HepG2 (cell line): ENCODE data around the gene PDHA1. TPM values are rescaled to one million over a fixed set of nuclear protein-coding genes. Genes with fewer than 3 reads are reported as not detected.
A peak's percentile ranks its signal among the peaks of the same experiment; 100 is the strongest.

ENCODE experiments used
- ATAC-seq: fragments of 200-7000 bp; cut with Tn5 transposase; 3 replicates; pipeline ENCODE4 v1.9.1; 2020; ENCODE audit warnings: mild to moderate bottlenecking, moderate library complexity
- BruUV-seq: library from RNA; stranded (reverse); fragments of 400-500 nt; replicated peaks from 2 replicates; lab custom pipeline; 2021; lab: Mats Ljungman, UMichigan
- CTCF ChIA-PET: fragments of 300-600 bp; formaldehyde crosslinking; extraction: SDS; loops from one replicate; lab custom pipeline; 2021; ENCODE audit warnings: low total read pairs, inconsistent platforms, low intra/inter-chr PET ratio; lab: Yijun Ruan, JAX
- POLR2A ChIA-PET: fragments of 350-600 bp; sonication (Branson Sonifier 250); formaldehyde crosslinking; loops from one replicate; lab custom pipeline; 2020; ENCODE audit warnings: antibody characterized with exemption, inconsistent platforms; lab: Yijun Ruan, JAX
- DNase-seq: peaks from one replicate; pipeline ENCODE4 v3.0.0-alpha.2; 2015; ENCODE audit warnings: low spot score
- FAIRE-seq: peaks from 3 replicates; lab custom pipeline; 2011; peaks lifted over from hg19 to GRCh38; lab: Jason Lieb, UNC
- H2AFZ ChIP-seq: one replicate; pipeline ENCODE4 v1.6.1; 2011; ENCODE audit warnings: low read length, inconsistent platforms
- H3K27ac ChIP-seq: fragments of 300-600 bp; 3 replicates; pipeline ENCODE4 v1.8.0; 2011; ENCODE audit warnings: mixed run types, mild to moderate bottlenecking, mixed read lengths, low read length, inconsistent platforms; ENCODE audit not compliant: insufficient read depth; ENCODE audit errors: extremely low read length
- H3K27me3 ChIP-seq, 2 experiments: fragments of 200-600 bp in 1 of 2; 2 replicates in 1 of 2; 3 replicates in 1 of 2; pipeline versions ENCODE4 v1.6.0 to v1.8.0; 2011; ENCODE audit warnings: low read length in 2 of 2, mild to moderate bottlenecking in 2 of 2, moderate library complexity in 2 of 2, inconsistent platforms in 1 of 2; ENCODE audit not compliant: insufficient read depth in 2 of 2, control insufficient read depth in 1 of 2
- H3K36me3 ChIP-seq, 2 experiments: fragments of 200-600 bp in 1 of 2; replicated peaks in 1 of 2; 2 replicates in 1 of 2; 3 replicates in 1 of 2; pipeline versions ENCODE4 v1.5.1 to v1.8.0; 2011; ENCODE audit warnings: low read length in 2 of 2, inconsistent platforms in 1 of 2; ENCODE audit not compliant: insufficient read depth in 2 of 2, control insufficient read depth in 1 of 2
- H3K4me1 ChIP-seq: 2 replicates; pipeline ENCODE4 v1.5.1; 2012; ENCODE audit warnings: low read length, inconsistent platforms; ENCODE audit not compliant: insufficient read depth
- H3K4me2 ChIP-seq: 2 replicates; pipeline ENCODE4 v1.6.0; 2011; ENCODE audit warnings: low read depth, low read length, inconsistent platforms
- H3K4me3 ChIP-seq, 3 experiments: fragments of 200-600 bp in 1 of 3; sonication (generic), shearing (Covaris generic) in 1 of 3; replicated peaks in 1 of 3; 2 replicates each; pipeline ENCODE4 v1.5.1; 2011 to 2016; ENCODE audit warnings: low read length in 3 of 3, inconsistent platforms in 2 of 3, low read depth in 2 of 3, mild to moderate bottlenecking in 2 of 3, control low read depth in 1 of 3, mixed read lengths in 1 of 3; ENCODE audit not compliant: insufficient read depth in 1 of 3
- H3K79me2 ChIP-seq: one replicate; pipeline ENCODE4 v1.6.1; 2011; ENCODE audit warnings: low read length, inconsistent platforms; ENCODE audit not compliant: insufficient read depth
- H3K9ac ChIP-seq: 2 replicates; pipeline ENCODE4 v1.6.0; 2011; ENCODE audit warnings: mild to moderate bottlenecking, low read depth, low read length, inconsistent platforms; ENCODE audit not compliant: insufficient read depth
- H3K9me3 ChIP-seq: 2 replicates; pipeline ENCODE4 v1.5.1; 2012; ENCODE audit warnings: mild to moderate bottlenecking, low read length
- H4K20me1 ChIP-seq: 2 replicates; pipeline ENCODE4 v1.6.0; 2011; ENCODE audit warnings: inconsistent platforms, mild to moderate bottlenecking, low read length, moderate library complexity; ENCODE audit not compliant: insufficient read depth
- FOXK2 ChIP-seq: fragments of 450-650 bp; IDR thresholded peaks from 2 replicates; pipeline ENCODE4 v1.6.1; 2016
- GLI4 ChIP-seq: sonication (generic); formaldehyde crosslinking; IDR thresholded peaks from 2 replicates; pipeline ENCODE4 v1.5.1; 2020; ENCODE audit warnings: missing genetic modification reagents, mild to moderate bottlenecking, moderate library complexity, borderline replicate concordance
- HCFC1 ChIP-seq: fragments of 150-350 bp; IDR thresholded peaks from 2 replicates; pipeline ENCODE4 v1.6.1; 2014; ENCODE audit warnings: low read depth, low read length
- ISX ChIP-seq: sonication (generic); formaldehyde crosslinking; conservative IDR thresholded peaks from 2 replicates; pipeline ENCODE4 v1.5.0; 2020; ENCODE audit warnings: missing genetic modification reagents
- MAFF ChIP-seq: IDR thresholded peaks from 2 replicates; pipeline ENCODE4 v1.6.1; 2011; ENCODE audit warnings: low read depth, low read length, improper control_type of control experiment
- MAFK ChIP-seq, 2 experiments: IDR thresholded peaks in 1 of 2; conservative IDR thresholded peaks in 1 of 2; 2 replicates each; pipeline ENCODE4 v1.6.1; 2011; ENCODE audit warnings: improper control_type of control experiment in 2 of 2, low read length in 2 of 2
- RARG ChIP-seq: sonication (generic); formaldehyde crosslinking; IDR thresholded peaks from 2 replicates; pipeline ENCODE4 v1.4.0; 2020; ENCODE audit warnings: low read depth, mild to moderate bottlenecking, missing genetic modification reagents
- SP1 ChIP-seq, 2 experiments: fragments of 450-650 bp in 1 of 2; sonication (generic) in 1 of 2; formaldehyde crosslinking in 1 of 2; IDR thresholded peaks; 2 replicates each; pipeline versions ENCODE4 v1.4.0 to v1.6.1; 2016 to 2020; ENCODE audit warnings: missing genetic modification reagents in 1 of 2
- ZBTB3 ChIP-seq: sonication (generic); formaldehyde crosslinking; IDR thresholded peaks from 2 replicates; pipeline ENCODE4 v1.4.0; 2020; ENCODE audit warnings: low read depth, mild to moderate bottlenecking, moderate library complexity, missing genetic modification reagents, borderline replicate concordance
- ZNF10 ChIP-seq: sonication (generic); formaldehyde crosslinking; IDR thresholded peaks from 2 replicates; pipeline ENCODE4 v1.4.0; 2020; ENCODE audit warnings: mild to moderate bottlenecking, low read depth, missing genetic modification reagents, borderline replicate concordance
- ZNF12 ChIP-seq: sonication (generic); formaldehyde crosslinking; IDR thresholded peaks from 2 replicates; pipeline ENCODE4 v1.5.0; 2020; ENCODE audit warnings: missing genetic modification reagents
- ZNF781 ChIP-seq: sonication (generic); formaldehyde crosslinking; IDR thresholded peaks from 2 replicates; pipeline ENCODE4 v1.5.1; 2020; ENCODE audit warnings: borderline replicate concordance, mild to moderate bottlenecking, missing genetic modification reagents; ENCODE audit errors: not compliant biosample characterization
- WGBS: methylation state at CpG from one replicate; pipeline ENCODE4 v1.1.6; 2017; ENCODE audit warnings: low lambda C conversion rate; 5-methylcytosine and 5-hydroxymethylcytosine counted together
- in situ Hi-C: cut with HindIII; loops from 2 replicates; pipeline ENCODE4 v1.10.0; 2017; ENCODE audit warnings: low pct_unique_long_range_greater_than_20kb; ENCODE audit not compliant: extremely low pct_ligation_motif_present
- intact Hi-C: fragments of 100-400 bp; cut with micrococcal nuclease; formaldehyde crosslinking; loops from one replicate; pipeline ENCODE4 v1.10.0; 2022; ENCODE audit not compliant: unreplicated experiment
- polyA plus RNA-seq, 8 experiments: library from polyadenylated mRNA; depleted of rRNA in 3 of 8; stranded (reverse) in 7 of 8; unstranded in 1 of 8; fragments of >200 nt; fragmentation: Illumina TruSeq in 4 of 8; extraction: Trizol in 4 of 8; gene quantifications; 2 replicates each; pipeline versions ENCODE4 v1.2.1 to v1.2.3, GENCODE V29; 2011 to 2016; ENCODE audit warnings: low read depth in 4 of 8, missing spikeins in 1 of 8, mixed read lengths in 1 of 8; ENCODE audit not compliant: insufficient read depth in 1 of 8
- total RNA-seq, 5 experiments: library from RNA; depleted of rRNA; stranded (reverse); fragments of >200 nt; fragmentation: Illumina TruSeq; extraction: Trizol; gene quantifications; 2 replicates each; pipeline ENCODE4 v1.2.3, GENCODE V29; 2016; ENCODE audit warnings: low read depth in 1 of 5
- TF ChIP-seq, protein P1 (sequence below): sonication (generic); formaldehyde crosslinking; IDR thresholded peaks from 2 replicates; pipeline ENCODE4 v1.5.1; 2020; ENCODE audit warnings: missing genetic modification reagents, mild to moderate bottlenecking, borderline replicate concordance

The PDHA1 gene
- total and polyA plus RNA-seq, 2 of the 13 experiments (the other 11 are each of a cell fraction or from before 2014, with no cell fraction given), result 177 to 249 TPM

- Histone ChIP-seq H4K20me1 (no peaks in the 10 kb centered on the region), H3K27ac (no peak overlapping the region), H3K4me3 (no peak overlapping the region), H3K4me1 (0 out of 2 replicates have a peak, but pooled peaks cover 6% of the 10 kb centered on the region), H2AFZ (no peak overlapping the region), H3K36me3 (peaks cover 0 to 22% of the 10 kb centered on the region in 2 experiments; a peak in 2 of 5 replicates), H3K4me2 (no peak overlapping the region), H3K27me3 (no peaks in the 10 kb centered on the region; a peak in 1 of 5 replicates), H3K9me3 (no peaks in the 10 kb centered on the region), H3K79me2 (peaks cover 29% of the 10 kb centered on the region), H3K9ac (no peak overlapping the region)
- intact Hi-C loops, result no loop called here
- ChIA-PET CTCF (no interaction called here), POLR2A (no interaction called here)
- no TSS peak for BruUV-seq
- DNase-seq (no peak), FAIRE-seq (no peak), ATAC-seq (no peak)
- TF ChIP-seq MAFF, result peak; percentile 80
- TF ChIP-seq MAFK (conservative IDR thresholded peaks at IDR 0.05 in 1 of 2, IDR thresholded peaks at IDR 0.05 in 1 of 2; ENCODE audit: low read length in 2 of 2), result peak; percentile 75 to 89
- TF ChIP-seq ISX (CRISPR knock-in tag), result no peak
- WGBS, result 100% methylated on average over 2 of the region's 2 CpGs
- in situ Hi-C loops, result loop anchor here (25.0 kb wide), 1 partner anchor 412 kb away; no protein-coding TSS in a partner anchor
Measured at GRCh38 chrX:19349264-19349663, 5.5 kb downstream of the PDHA1 start.

- Histone ChIP-seq H3K4me3 (no peak overlapping the region), H3K4me2 (no peak overlapping the region), H3K4me1 (0 out of 2 replicates have a peak, but pooled peaks cover 4% of the 10 kb centered on the region), H3K27ac (no peak overlapping the region), H3K27me3 (no peaks in the 10 kb centered on the region), H2AFZ (no peak overlapping the region), H3K79me2 (peaks cover 17% of the 10 kb centered on the region), H3K36me3 (peaks cover 2 to 37% of the 10 kb centered on the region in 2 experiments), H3K9me3 (no peaks in the 10 kb centered on the region), H4K20me1 (no peaks in the 10 kb centered on the region), H3K9ac (no peak overlapping the region)
- no peak for DNase-seq
- no peak for ATAC-seq
- in situ Hi-C loops, result no loop called here
- CTCF ChIA-PET, result no interaction called here
- no peak for FAIRE-seq
- no TSS peak for BruUV-seq
- POLR2A ChIA-PET, result no interaction called here
- intact Hi-C loops, result no loop called here
- no peak for TF ChIP-seq GLI4 (CRISPR knock-in tag)
- no peak for TF ChIP-seq RARG (CRISPR knock-in tag)
- TF ChIP-seq, protein P1, sequence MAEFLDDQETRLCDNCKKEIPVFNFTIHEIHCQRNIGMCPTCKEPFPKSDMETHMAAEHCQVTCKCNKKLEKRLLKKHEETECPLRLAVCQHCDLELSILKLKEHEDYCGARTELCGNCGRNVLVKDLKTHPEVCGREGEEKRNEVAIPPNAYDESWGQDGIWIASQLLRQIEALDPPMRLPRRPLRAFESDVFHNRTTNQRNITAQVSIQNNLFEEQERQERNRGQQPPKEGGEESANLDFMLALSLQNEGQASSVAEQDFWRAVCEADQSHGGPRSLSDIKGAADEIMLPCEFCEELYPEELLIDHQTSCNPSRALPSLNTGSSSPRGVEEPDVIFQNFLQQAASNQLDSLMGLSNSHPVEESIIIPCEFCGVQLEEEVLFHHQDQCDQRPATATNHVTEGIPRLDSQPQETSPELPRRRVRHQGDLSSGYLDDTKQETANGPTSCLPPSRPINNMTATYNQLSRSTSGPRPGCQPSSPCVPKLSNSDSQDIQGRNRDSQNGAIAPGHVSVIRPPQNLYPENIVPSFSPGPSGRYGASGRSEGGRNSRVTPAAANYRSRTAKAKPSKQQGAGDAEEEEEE (CRISPR knock-in tag), result no peak
- TF ChIP-seq HCFC1, result no peak
- no peak for TF ChIP-seq SP1 (IDR thresholded peaks at IDR 0.05)
- TF ChIP-seq SP1 (CRISPR knock-in tag; IDR thresholded peaks at IDR 0.05), result no peak
- no peak for TF ChIP-seq ZNF781
- TF ChIP-seq ZNF12 (CRISPR knock-in tag), result no peak
- TF ChIP-seq FOXK2, result no peak
- TF ChIP-seq ZNF10 (CRISPR knock-in tag), result no peak
- TF ChIP-seq ZBTB3 (CRISPR knock-in tag), result no peak
- 92% methylated on average over 8 of the region's 8 CpGs for WGBS
Measured at GRCh38 chrX:19350941-19351384, 7.2 kb downstream of the PDHA1 start.
